Activated effector memory CD4-positive, alpha-beta T cell treated with anti-CD3 and anti-CD28 coated beads, Interleukin-2, amount 50 U/mL, for 16 hours (primary cell): ENCODE data around the gene TAS1R3.

ENCODE experiments used
- DNase-seq: peaks from one replicate; pipeline ENCODE4 v3.0.0-alpha.2; 2020

Gene TAS1R3

GRCh38 chr1:1340791-1341548 lies 9.9 kb downstream of the TAS1R3 start:
- DNase-seq, result no peak

GRCh38 chr1:1341549-1342021 lies 10.5 kb downstream of the TAS1R3 start:
- DNase-seq, result no peak

DNA sequence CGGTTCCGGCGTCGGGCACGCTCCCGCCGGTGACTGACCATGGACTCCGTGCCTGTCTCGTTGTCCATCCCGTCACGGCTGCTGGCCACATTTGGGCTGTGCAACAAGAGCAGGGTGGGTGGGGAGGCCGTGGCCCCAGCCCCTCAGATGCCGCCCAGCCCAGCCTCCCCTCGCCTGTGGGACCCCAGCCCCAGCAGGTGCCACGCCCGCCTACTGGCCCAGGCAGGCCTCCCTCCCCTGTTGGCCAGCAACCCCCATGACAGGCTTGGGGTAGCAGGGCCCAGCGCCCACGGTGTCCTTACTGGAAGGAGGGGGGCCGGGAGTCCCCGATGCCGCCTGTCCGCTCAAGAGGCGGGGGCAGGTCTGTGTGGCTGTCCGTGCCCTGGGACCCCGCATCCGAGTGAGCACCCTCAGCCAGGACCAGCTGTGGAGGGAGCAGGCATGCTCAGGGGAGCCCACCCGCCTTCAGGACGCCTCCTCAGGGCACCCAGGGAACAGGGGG lies 11.0 kb downstream of the TAS1R3 start:
- no peak for DNase-seq

- no peak for DNase-seq
Observed at GRCh38 chr1:1342584-1343115, 11.6 kb downstream of the TAS1R3 start.

DNA sequence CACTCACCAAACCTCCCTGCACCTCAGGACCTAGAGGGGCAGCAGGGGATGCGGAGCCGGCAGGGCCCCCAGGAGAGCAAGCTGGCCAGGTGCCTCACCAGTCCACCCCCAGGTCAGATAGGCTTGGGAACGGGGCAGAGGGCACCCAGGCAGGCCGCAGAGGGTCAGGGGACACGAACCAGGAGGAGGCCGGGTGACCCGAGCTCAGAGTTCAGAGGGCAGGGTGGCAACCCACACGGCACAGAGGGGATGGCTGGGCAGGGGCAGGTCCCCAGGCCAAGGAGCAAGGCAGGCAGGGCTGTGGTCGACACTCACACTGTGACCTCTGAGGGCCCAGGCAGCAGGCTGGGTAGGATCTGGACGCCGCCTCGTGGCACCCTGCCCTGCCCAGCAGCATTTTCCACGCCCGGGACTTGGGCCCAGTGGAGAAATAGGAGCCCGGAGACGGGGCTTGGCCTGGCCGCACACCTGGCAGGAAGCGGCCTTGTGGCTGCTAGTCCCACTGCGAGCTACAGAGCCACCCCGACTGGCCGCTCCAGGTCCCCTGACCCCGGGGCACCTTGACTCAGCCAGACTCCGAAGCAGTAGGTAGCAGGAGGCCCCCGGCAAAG lies 12.8 kb downstream of the TAS1R3 start:
- no peak for DNase-seq

DNA sequence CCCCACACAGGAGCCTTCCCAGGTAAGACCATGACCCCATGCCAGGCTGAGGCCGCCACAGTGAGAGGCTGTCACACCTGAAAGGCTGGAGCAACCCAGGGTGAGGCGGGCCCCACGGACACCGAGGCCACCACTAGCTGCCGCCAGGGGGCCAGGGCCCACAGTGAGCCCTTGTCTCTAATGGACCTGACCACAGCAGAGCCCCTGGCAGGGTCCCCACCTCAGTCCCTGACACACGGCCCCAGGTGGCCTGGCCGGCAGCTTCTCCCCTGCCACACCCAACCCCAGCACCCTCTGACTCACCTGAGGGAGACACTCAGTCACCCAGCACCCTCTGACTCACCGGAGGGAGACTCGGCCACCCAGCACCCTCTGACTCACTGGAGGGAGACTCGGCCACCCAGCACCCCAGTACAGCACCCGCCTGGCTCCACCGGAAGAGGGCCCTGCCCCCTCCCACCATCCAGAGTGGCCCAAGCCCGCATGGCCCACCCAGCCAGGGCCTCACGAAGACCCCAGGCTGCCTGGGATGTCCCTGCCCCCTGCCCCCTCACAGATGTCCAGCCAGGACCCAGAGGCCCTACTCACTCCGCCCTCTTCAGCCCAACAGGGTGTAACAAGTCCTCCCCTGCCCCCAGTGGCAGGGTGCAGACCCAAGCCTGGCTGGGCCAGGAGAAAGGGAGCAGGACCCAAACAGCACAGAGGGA lies 13.7 kb downstream of the TAS1R3 start:
- DNase-seq, result peak; percentile 83

DNA sequence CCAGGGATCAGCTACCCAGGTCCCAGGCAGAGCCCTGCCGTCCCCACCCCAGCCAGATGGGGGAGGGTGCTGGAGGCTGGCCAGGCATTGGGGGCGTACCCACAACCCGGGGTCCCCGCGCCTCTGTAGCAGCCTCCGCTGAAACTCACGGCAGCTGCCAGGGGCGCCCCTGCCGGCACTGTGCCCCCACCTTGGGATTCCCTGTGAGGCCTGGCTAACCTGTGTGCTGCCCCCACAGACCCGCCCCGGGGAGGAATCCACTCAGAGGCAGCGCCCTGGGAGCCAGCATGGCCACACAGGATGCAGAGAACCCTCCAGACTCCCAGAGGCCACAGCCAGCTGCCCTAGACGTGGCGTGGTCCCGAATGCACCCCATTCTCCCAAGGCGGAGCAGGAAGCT lies 14.3 kb downstream of the TAS1R3 start:
- DNase-seq, result no peak

DNA sequence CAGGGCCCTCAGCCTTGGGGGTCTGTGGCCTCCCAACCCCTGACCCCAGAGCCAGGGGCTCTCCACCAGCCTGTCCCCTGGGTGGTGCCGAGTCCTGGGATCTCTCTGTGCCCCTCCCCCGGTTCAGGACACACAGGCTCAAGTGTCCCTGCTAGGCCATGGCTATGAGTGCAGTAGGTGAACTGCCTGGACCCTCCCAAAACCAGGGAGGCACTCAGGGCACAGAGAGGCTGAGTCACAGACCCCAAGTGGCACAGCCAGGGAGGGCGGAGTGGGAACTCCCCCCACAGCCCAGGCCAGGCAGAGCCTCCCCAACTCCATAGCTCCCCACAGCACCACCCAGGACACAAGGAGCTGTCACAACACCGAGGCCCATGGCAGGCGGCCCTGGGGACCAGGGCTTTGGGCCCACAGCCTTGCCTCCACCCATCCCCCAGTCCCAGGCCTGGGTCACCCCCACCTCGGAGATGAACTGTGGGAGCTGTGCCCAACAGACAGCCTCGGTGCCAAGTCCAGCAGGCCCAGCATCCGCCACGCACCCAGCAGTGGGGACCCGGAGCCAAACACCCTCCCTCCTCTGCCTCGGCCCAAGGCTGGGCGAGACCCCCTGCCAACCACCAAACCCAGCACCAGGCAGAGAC lies 14.9 kb downstream of the TAS1R3 start:
- DNase-seq, result no peak

GRCh38 chr1:1346501-1346890 lies 15.4 kb downstream of the TAS1R3 start:
- DNase-seq, result no peak

DNA sequence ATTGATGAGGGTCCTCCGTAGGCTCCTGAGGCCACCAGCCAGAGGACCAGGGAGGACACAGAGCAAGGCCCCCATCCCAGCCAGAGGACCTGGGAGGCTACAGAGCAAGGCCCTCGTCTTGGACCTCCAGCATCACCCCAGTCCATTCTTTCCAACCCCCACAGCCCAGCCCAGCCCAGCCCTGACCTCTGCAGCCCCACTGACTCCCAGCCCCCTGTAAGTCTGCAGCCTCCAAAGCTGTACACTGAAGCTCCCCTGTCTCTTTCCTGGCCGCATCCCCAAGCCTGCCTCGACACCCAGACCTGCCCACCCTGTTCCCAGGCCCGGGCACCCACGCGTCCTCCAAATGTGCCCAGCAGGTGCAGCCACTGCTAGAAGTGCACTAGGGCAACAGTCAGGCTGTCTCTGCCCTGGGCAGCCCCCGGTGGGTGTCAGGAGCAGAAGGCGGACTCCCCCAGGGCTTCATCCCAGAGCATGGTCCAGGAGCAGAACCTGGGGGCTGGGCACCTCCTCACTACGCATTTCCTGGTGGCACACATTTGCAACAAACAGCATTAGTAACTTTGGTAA lies 16.0 kb downstream of the TAS1R3 start:
- no peak for DNase-seq

GRCh38 chr1:1347663-1348419 lies 16.8 kb downstream of the TAS1R3 start:
- no peak for DNase-seq

DNA sequence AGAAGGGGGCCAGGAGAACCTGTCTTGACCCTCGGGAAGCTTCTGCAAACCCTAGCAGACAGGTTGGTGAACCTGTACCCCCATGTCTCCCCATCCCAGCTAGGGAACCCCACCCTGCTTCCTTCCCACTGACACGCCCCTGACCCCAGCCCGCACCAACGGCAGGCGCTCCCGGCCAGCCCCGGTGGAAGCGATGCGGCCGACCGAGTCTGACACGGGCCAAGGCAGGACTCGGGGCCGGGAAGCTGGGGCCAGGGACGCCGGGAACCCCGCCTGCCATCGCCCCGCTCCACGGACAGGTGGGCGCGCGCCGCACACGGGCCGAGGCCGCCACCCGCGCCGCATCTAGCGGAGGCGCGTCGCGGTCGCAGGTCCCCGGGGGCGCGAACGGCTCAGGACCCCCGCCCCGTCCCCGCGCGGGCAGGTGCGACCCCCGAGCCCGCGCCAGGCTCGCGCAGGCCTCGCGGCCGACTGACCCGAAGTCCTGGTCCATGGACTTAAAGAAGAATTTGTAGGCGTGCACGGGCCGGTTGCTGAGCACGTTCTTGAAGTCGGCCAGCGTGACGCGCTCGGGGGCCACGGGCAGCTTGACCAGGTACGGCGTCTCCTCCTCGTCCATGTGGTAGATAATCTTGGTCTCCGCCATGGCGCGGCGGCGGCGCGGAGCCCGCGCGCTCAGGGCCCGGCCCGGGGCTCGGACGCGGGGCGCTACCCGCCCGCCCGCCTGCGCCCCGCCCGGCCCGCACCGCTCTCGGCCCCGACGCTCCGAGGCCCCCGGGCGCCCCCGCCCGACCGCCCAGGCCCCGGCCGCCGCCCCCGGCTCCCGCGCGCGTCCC lies 17.6 kb downstream of the TAS1R3 start:
- DNase-seq, result no peak

GRCh38 chr1:1349256-1350012 lies 18.4 kb downstream of the TAS1R3 start, which contains the start of gene DVL1:
Gene DVL1 (minus strand): TSS chr1:1349418. CDS start chr1:1349065, 353 bp downstream.
- DNase-seq, result peak; percentile 90

DNA sequence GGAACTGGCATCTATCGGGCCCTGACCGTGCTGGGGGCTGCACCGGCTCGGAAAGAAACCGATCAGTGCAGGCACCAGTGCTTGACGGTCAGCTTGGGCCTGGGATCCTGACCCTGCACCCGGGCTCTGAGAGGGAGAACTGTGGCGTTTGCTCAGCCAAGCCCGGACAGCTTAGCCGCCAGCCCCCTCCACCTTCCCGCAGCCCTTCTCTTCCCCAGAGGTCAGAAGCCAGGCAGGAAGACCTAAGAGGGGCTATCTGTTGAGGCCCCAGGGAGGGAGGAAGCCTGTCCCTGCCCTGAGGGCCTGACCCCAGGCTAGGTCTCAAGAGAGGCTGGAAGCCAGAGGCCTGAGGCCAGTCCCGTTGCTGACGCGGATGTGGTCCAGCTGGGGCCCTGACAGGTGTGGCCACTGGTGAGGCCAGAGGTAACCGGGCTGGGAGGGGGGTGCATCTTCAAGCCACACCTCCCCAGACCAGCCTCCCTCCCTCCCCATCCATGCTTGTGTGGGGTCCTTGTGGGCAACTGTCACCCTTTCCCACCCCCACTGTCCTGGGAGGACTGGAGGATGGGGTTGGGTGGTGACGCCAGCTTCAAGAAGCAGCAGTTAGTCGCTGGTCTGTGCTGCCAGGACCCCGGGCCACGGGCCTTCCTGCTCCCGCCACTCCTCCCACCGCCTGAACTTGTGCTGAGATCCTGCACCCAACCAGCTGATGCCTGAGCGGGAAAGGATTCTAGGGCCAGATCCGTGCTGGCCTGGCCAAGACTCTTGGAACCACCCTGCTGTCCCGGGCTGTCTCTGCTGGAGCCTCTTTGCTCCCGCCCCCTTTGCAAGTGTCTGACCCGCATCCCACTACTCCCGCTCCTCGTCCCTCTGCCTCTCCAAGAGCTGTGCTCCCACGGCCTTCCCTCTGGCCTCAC lies 20.7 kb downstream of the TAS1R3 start:
- no peak for DNase-seq

- DNase-seq, result no peak
Observed at GRCh38 chr1:1352786-1353388, 21.8 kb downstream of the TAS1R3 start.

- no peak for DNase-seq
Observed at GRCh38 chr1:1353389-1354151, 22.5 kb downstream of the TAS1R3 start.
